NK-92 treated with Interleukin-12 subunit alpha and Interleukin-12 subunit beta, amount 100 ng/mL, for 24 hours (cell line): ENCODE results near the gene IL21R.
"Not testable (repeated sequence)": the region's sequence is repeated elsewhere in the genome, so short reads cannot be mapped to it uniquely, and the experiment has no call there.

Experiments
- DNase-seq: peaks from one replicate; lab custom pipeline; 2025; lab: John Stamatoyannopoulos, UW

IL21R gene

GRCh38 chr16:27445502-27446175 is 43.7 kb downstream of the IL21R start:
- no peak for DNase-seq

GRCh38 chr16:27446721-27447120 is 44.7 kb downstream of the IL21R start:
- DNase-seq = peak; percentile 77

DNA sequence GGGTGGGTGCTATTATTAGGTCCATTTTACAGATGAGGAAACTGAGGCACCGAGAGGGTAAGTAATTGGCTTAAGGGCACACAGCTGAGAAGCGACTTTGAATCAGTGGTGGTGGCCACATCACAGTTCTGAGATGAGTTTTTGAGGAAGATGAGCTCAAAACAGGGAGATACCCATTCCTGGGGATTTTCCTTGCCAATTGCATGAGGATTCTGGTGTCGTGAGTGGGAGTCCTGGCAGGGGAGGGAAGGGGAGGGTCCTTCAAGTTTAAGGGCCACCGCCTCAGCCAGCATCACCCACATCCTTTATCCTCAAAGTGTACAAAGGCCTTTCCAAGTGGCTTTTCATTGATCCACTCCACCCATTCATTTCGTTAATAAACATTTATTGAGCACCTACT is 45.3 kb downstream of the IL21R start:
- DNase-seq = no peak

DNA sequence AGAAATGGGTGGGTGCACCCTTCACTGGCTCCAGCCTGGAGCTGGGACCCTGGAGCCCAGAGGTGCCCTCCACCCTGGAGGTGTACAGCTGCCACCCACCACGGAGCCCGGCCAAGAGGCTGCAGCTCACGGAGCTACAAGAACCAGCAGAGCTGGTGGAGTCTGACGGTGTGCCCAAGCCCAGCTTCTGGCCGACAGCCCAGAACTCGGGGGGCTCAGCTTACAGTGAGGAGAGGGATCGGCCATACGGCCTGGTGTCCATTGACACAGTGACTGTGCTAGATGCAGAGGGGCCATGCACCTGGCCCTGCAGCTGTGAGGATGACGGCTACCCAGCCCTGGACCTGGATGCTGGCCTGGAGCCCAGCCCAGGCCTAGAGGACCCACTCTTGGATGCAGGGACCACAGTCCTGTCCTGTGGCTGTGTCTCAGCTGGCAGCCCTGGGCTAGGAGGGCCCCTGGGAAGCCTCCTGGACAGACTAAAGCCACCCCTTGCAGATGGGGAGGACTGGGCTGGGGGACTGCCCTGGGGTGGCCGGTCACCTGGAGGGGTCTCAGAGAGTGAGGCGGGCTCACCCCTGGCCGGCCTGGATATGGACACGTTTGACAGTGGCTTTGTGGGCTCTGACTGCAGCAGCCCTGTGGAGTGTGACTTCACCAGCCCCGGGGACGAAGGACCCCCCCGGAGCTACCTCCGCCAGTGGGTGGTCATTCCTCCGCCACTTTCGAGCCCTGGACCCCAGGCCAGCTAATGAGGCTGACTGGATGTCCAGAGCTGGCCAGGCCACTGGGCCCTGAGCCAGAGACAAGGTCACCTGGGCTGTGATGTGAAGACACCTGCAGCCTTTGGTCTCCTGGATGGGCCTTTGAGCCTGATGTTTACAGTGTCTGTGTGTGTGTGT is 46.8 kb downstream of the IL21R start:
- no peak for DNase-seq

DNA sequence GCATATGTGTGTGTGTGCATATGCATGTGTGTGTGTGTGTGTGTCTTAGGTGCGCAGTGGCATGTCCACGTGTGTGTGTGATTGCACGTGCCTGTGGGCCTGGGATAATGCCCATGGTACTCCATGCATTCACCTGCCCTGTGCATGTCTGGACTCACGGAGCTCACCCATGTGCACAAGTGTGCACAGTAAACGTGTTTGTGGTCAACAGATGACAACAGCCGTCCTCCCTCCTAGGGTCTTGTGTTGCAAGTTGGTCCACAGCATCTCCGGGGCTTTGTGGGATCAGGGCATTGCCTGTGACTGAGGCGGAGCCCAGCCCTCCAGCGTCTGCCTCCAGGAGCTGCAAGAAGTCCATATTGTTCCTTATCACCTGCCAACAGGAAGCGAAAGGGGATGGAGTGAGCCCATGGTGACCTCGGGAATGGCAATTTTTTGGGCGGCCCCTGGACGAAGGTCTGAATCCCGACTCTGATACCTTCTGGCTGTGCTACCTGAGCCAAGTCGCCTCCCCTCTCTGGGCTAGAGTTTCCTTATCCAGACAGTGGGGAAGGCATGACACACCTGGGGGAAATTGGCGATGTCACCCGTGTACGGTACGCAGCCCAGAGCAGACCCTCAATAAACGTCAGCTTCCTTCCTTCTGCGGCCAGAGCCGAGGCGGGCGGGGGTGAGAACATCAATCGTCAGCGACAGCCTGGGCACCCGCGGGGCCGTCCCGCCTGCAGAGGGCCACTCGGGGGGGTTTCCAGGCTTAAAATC is 47.6 kb downstream of the IL21R start:
- DNase-seq = peak; percentile 89

DNA sequence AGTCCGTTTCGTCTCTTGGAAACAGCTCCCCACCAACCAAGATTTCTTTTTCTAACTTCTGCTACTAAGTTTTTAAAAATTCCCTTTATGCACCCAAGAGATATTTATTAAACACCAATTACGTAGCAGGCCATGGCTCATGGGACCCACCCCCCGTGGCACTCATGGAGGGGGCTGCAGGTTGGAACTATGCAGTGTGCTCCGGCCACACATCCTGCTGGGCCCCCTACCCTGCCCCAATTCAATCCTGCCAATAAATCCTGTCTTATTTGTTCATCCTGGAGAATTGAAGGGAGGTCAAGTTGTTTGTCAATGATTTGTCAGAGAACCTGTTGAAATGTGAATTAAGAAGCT is 48.2 kb downstream of the IL21R start:
- DNase-seq = no peak

DNA sequence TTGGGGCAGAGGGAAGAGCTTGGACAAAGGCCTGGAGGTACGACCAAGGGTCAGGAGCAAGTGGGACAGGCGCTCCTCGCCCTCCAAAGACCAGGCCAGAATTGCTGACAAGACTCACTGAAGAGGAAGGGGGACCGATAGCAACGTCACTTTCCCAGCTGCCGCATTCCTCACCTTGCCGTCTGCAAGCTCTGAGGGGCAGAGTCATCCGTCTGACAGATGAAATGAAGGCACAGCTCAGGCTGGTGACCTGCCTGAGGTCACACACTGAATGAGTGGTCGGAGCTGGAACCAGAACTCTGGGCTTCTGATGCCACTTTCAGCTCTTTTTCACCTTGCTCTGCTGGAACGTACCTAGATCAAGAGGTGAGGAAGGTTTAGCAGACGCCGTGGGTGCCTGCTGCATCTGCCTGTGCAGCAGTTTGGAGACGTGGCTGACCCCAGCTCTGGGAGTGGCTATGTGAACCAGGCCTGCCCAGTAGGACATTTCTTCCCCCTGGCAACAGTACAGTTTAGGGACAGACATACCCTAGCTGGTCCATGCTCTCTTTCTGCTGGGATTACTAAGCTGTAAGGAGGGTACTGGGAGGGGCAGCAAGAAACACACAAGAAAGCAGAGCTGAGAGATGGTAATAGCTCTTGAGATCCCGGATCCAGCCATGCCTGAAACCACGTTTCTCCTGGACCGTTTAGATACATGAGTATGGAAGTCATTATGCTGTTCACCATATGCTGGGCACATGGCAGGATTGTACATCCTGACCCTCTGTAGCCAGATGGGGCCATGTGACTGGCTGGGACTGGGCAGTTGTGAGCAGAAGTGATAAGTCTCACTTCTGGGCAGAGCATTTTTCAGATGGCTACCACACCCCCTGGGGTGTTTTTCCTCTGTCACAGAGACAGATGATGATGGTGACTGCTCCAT is 50.9 kb downstream of the IL21R start:
- no peak for DNase-seq

DNA sequence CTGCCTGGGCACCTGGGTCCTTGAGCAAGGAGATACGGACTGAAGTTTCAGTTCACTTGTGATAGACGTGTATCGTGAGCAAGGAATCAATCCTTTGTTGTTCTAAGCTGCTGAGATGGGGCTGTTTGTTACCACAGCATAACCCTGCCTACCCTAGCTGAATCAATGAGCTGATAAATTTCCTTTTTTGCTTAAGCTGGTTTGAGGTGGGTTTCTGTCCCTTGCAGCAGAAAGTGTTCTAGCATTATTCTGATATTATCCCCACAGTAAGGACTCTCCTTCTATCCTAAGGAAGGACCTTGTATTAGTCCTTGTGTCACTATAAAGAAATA is 51.5 kb downstream of the IL21R start:
- no peak for DNase-seq

- no peak for DNase-seq
Measured at GRCh38 chr16:27455700-27456099, 53.7 kb downstream of the IL21R start.

- DNase-seq = not testable (repeated sequence)
Measured at GRCh38 chr16:27457605-27457900, 55.6 kb downstream of the IL21R start.

DNA sequence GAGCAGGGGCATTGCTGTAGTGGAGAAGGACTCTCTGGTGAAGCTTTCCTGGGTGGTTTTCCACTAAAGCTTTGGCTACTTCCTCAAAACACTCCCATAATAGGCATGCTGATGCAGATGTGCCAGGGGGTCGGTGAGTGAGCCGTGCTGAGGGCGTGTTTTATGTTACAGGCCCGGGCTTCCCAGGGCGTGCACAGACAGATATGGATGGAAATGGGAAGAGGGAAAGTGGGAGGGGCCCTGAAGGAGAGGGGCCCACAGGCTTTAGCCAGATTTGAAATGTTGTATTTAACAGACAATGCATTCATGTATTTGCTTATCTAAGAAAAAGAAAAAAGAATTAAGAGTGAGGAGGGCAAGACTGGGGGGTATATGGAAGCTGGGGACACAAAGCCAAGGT is 56.3 kb downstream of the IL21R start:
- DNase-seq = no peak

GRCh38 chr16:27458987-27459688 is 57.2 kb downstream of the IL21R start:
- no peak for DNase-seq

DNA sequence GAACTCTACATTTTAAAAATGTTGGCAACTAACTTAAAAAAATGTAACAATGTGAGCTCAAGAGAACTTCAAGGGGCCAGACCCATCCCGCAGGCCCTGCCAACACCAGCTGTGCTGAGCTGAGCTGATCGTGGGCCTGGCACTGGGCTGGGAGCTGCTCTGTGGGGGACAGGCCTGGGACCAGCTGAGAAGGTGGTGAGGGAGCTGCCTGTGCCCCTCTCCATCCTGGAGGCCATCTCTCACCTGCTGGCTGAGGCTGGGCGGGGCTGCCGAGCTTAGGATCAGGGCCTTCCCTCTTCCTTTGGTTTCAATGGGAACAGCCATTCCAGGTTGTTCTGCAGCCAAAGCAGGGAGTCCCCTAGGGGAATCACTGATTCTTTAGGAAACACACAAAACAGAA is 58.2 kb downstream of the IL21R start:
- DNase-seq = no peak

DNA sequence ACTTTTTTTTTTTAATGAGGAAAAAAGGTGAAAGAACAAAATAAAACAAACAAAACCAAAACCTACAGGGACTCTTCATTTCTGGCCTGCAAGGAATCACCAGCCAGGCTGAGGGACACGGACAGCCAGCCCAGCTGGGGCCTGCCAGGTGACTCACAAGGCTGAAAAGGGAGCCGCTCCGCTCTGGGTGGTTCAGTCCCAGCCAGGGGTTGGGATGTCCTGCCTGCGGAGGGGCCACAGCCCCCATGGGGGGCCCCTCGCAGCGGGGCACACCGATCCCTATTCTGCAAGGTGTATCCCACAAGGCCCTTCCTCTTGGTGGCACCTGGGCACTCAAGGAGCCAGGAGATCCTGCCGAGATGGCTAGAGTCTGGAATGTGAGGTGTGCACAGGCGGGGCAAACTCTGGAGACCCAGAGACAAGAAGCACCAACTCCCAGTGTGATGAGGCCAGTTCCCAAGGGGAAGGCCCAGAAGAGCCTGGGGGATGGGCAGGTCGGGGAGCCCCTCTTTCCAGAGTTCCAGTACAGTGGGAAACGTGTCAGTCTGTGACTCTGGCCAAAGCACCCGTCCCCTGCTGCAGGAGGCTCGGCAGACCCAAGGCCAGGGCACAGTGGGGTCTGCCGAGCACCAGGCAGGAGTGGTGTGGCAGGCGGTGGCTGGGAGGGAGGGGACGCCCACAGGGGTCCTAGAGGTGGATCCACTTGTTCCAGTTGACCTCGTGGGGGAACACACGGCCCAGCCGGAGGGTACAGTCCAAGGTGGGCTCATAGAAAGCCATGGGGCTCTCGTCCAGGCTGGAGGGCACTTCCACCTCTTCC is 58.9 kb downstream of the IL21R start:
- DNase-seq = no peak

DNA sequence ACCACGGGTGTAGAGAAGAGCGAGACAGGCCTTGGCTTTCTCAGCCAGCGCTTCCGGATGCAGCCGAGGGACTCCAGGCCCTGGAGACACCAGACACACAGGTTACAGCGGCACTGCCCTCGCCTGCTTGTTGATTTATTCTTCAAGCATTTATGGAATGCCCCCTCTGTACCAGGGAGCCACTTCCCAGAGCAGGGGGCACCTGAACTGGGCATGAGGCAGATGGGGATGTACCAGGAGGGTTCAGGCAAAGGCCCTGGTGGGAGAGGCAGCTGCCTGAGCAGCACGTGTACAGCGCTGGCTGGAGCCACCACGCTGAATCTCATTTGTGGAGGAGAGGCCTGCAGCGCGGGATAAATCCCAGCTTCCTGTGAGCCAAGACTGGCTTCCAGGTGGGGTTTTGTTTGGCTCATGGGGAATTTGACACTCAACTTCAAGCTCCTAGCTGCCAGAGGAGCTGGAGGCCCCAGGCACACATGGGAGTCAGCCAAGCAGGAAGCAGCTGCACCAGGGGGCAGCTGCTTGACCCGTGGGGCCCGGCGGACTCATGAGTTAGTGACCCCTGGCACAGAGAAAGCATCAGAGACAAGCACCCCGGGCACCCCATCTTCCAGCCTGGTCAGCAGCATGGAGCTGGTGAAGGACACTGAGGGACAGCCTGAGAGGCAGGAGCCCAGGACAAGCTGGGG is 59.7 kb downstream of the IL21R start:
- no peak for DNase-seq

DNA sequence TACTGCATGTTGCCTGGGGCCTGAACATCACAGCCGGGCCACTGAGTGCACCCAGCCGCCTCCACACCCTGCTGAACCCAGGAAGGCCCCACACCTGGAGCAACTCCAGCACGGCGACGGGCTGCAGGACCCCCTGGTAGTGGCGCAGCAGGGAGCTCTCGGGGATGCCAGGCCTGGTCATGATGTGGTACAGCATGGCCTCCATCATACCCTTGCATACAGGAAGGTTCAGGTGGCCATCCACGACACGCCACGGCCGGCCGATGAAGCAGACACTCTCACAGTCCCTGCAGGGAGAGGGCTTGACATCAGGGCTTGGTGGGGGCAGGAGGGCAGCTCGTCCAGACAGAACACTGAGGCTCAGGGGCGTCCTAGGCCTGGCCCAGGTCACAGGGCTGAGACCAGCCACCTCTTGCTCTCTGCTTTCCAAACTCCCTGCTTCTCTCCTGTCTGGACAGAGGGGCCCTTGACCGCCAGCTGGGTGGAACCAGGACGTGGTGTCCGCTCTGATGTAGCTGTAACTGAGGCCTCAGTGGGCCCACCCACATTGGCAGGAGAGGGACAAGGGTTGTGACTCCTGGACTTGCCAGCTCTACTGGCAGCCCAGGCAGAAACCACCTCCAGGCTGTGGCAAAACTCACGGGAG is 60.3 kb downstream of the IL21R start:
- no peak for DNase-seq

GRCh38 chr16:27462846-27463682 is 61.1 kb downstream of the IL21R start:
- DNase-seq = no peak
